Gastroesophageal sphincter (tissue), 4 donors: ENCODE data around the gene MTMR10. TPM values are rescaled to one million over a fixed set of nuclear protein-coding genes. Genes with fewer than 3 reads are reported as not detected.

Experiments used
- ATAC-seq: fragments of 150-250 bp; one replicate; pipeline ENCODE4 v1.9.1; 2016; ENCODE audit warnings: mild to moderate bottlenecking, moderate library complexity
- H3K27ac ChIP-seq, 4 donors: fragments of 200-600 bp; sonication (generic) in 3 of 4; 1 replicate in 3 of 4; 2 replicates in 1 of 4; pipeline ENCODE4 v1.5.1; 2016 to 2019
- H3K27me3 ChIP-seq: fragments of 200-600 bp; sonication (generic); one replicate; pipeline ENCODE4 v1.5.1; 2019
- H3K36me3 ChIP-seq, 2 donors: fragments of 200-600 bp; sonication (generic); one replicate each; pipeline ENCODE4 v1.5.1; 2019; ENCODE audit warnings: control low read depth in 1 of 2
- H3K4me1 ChIP-seq, 3 donors: fragments of 200-600 bp; sonication (generic); 1 replicate in 2 of 3; 2 replicates in 1 of 3; pipeline ENCODE4 v1.5.1; 2016 to 2019; ENCODE audit warnings: control low read depth in 2 of 3
- H3K4me3 ChIP-seq, 2 donors: fragments of 200-600 bp; sonication (generic); one replicate each; pipeline ENCODE4 v1.5.1; 2019; ENCODE audit warnings: mild to moderate bottlenecking in 1 of 2, moderate library complexity in 1 of 2
- H3K9me3 ChIP-seq, 3 donors: fragments of 200-600 bp; sonication (generic); one replicate each; pipeline ENCODE4 v1.5.1; 2017 to 2019; ENCODE audit warnings: control low read depth in 2 of 3
- CTCF ChIP-seq, 4 experiments: fragments of 200-600 bp in 2 of 4; fragments of 450-650 bp in 2 of 4; sonication (generic) in 1 of 4; IDR thresholded peaks; one replicate each; pipeline ENCODE4 v1.5.1; 2017 to 2019; ENCODE audit warnings: antibody characterized with exemption in 4 of 4, mild to moderate bottlenecking in 2 of 4, moderate library complexity in 2 of 4
- EP300 ChIP-seq: sonication (generic); formaldehyde crosslinking; IDR thresholded peaks from one replicate; pipeline ENCODE4 v1.6.1; 2017; ENCODE audit warnings: antibody characterized with exemption, mild to moderate bottlenecking
- POLR2A ChIP-seq, 2 donors: fragments of 450-650 bp; IDR thresholded peaks; one replicate each; pipeline ENCODE4 v1.6.1; 2017; ENCODE audit warnings: antibody characterized with exemption in 2 of 2, mild to moderate bottlenecking in 2 of 2, moderate library complexity in 1 of 2
- POLR2AphosphoS5 ChIP-seq: sonication (generic); formaldehyde crosslinking; IDR thresholded peaks from one replicate; pipeline ENCODE4 v1.6.1; 2017; ENCODE audit warnings: antibody characterized with exemption
- WGBS, 2 donors: methylation state at CpG; one replicate each; pipeline ENCODE4 v1.1.5; 2018; ENCODE audit warnings: low coverage in 1 of 2; 5-methylcytosine and 5-hydroxymethylcytosine counted together
- total RNA-seq, 4 donors: library from RNA; depleted of rRNA; stranded (reverse); fragments of >200 nt; gene quantifications; one replicate each; pipeline ENCODE4 v1.1.0, GENCODE V29; 2016

Gene MTMR10
- total RNA-seq, 4 donors from 2014 or later, result 25.4 to 35.0 (median 32.4) TPM

DNA sequence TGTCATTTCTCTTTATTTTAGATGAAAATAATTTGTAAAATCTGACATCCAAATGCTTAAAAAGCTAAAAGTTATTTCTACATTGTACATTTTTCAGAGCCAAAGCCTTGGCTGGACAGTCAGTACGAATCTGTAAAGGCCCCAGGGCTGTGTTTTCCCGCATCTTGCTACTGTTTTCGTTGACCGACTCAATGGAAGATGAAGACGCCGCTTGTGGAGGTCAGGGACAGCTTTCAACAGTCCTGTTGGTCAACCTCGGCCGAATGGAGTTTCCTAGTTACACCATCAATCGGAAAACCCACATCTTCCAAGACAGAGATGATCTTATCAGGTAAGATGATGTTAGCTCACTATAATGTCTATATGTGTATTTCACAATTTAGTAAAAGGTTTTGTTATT, 77.7 kb downstream of the MTMR10 start:
- no peak overlapping the region for H3K4me3 ChIP-seq
- WGBS, 2 donors, result 92 to 100% methylated on average over 9 of the region's 9 CpGs
- H3K27me3 ChIP-seq, result no peaks in the 10 kb centered on the region
- no peaks in the 10 kb centered on the region for H3K4me1 ChIP-seq
- TF ChIP-seq POLR2A (IDR thresholded peaks at IDR 0.05) (no peak), CTCF (IDR thresholded peaks at IDR 0.05) (no peak), EP300 (no peak), POLR2AphosphoS5 (no peak)
- no peak overlapping the region for H3K27ac ChIP-seq
- ATAC-seq, result no peak
- H3K9me3 ChIP-seq, result no peaks in the 10 kb centered on the region
- peaks cover 0 to 96% of the 10 kb centered on the region in 2 donors for H3K36me3 ChIP-seq

DNA sequence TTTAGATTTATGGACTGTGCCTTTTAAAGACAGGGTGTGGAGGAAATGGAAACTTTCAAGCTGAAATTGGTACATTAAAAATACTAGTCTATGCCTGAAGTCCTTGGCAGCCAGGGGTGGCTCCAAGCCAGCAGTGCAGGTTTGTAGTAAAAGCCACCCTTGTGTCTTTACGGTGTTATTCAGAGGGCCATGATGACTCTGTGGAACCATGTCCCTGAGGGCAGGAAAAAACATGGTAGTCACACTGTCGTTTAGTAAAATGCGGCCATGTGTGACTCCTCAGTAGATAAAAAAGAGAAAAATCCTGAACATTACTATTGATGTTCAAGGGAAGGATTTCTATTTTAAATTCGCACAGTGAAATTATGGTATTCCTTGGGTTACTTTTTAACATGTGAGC, 85.1 kb downstream of the MTMR10 start:
- no peak overlapping the region for H3K4me3 ChIP-seq
- ATAC-seq, result no peak
- peaks cover 0 to 39% (median 6%) of the 10 kb centered on the region in 3 donors for H3K4me1 ChIP-seq
- H3K27ac ChIP-seq, result no peak overlapping the region
- peaks cover 0 to 32% of the 10 kb centered on the region in 2 donors for H3K36me3 ChIP-seq
- no peaks in the 10 kb centered on the region for H3K9me3 ChIP-seq
- TF ChIP-seq EP300 (no peak), CTCF (IDR thresholded peaks at IDR 0.05) (no peak), POLR2AphosphoS5 (no peak), POLR2A (IDR thresholded peaks at IDR 0.05) (no peak)
- 72 to 77% methylated on average over 3 to 4 of the region's 4 CpGs for WGBS, 2 donors
- no peaks in the 10 kb centered on the region for H3K27me3 ChIP-seq

DNA sequence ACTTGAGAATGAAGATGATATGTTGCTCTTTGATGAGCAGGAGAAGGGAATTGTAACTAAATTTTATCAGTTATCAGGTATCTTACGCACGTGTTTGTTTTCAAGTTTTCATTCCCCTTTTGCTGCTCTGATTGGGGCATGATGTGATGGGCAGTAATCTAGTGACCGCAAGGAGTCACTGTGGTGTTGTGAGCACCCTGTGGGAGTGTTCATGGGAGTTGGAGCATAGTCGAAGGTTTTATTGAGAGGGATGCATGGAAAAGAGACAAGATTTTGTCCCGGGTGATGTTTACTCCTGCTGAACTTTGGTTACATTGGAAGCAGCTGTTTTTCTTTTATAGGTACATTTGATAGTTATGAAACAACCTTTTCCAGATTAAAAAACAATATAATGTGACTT, 85.6 kb downstream of the MTMR10 start:
- Histone ChIP-seq H3K4me3 (no peak overlapping the region), H3K27me3 (no peaks in the 10 kb centered on the region), H3K9me3 (no peaks in the 10 kb centered on the region), H3K27ac (no peak overlapping the region), H3K4me1 (peaks cover 0 to 39% (median 6%) of the 10 kb centered on the region in 3 donors), H3K36me3 (peaks cover 0 to 27% of the 10 kb centered on the region in 2 donors)
- ATAC-seq, result no peak
- 77 to 87% methylated on average over 4 to 5 of the region's 5 CpGs for WGBS, 2 donors
- TF ChIP-seq POLR2A (IDR thresholded peaks at IDR 0.05) (no peak), EP300 (no peak), POLR2AphosphoS5 (no peak), CTCF (IDR thresholded peaks at IDR 0.05) (no peak)

DNA sequence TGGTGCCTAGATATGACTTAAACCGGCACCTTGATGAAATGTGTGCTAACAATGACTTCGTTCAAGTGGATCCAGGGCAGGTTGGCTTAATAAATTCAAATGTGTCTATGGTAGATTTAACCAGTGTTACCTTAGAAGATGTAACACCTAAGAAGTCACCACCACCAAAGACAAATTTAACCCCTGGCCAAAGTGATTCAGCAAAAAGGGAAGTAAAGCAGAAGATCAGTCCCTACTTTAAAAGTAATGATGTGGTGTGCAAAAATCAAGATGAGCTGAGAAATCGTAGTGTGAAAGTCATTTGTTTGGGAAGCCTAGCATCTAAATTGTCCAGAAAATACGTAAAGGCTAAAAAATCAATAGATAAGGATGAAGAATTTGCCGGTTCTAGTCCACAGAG, 86.6 kb downstream of the MTMR10 start:
- Histone ChIP-seq H3K4me3 (peak overlapping the region in 1 of 2 donors; percentile 61), H3K27ac (no peak overlapping the region), H3K9me3 (no peaks in the 10 kb centered on the region), H3K27me3 (no peaks in the 10 kb centered on the region), H3K4me1 (peaks cover 0 to 39% (median 6%) of the 10 kb centered on the region in 3 donors), H3K36me3 (peaks cover 0 to 18% of the 10 kb centered on the region in 2 donors)
- TF ChIP-seq EP300, result no peak
- no peak for TF ChIP-seq POLR2AphosphoS5
- no peak for TF ChIP-seq POLR2A (IDR thresholded peaks at IDR 0.05)
- TF ChIP-seq CTCF (IDR thresholded peaks at IDR 0.05), result no peak
- WGBS, 2 donors, result 91 to 95% methylated on average over 4 to 5 of the region's 5 CpGs
- ATAC-seq, result no peak

GRCh38 chr15:30903497-30904187, 87.8 kb downstream of the MTMR10 start, which contains the start of gene FAN1:
TSS of gene FAN1 (plus strand) at chr15:30903915. CDS start at chr15:30904664, 749 bp downstream.
- TF ChIP-seq EP300 (no peak), CTCF (IDR thresholded peaks at IDR 0.05) (peak in 1 of 4 experiments; percentile 23), POLR2AphosphoS5 (peak; percentile 72), POLR2A (IDR thresholded peaks at IDR 0.05) (peak; percentile 44 to 52)
- Histone ChIP-seq H3K27ac (peak within 1 kb of the TSS; percentile 26 to 89 (median 74)), H3K36me3 (peaks cover 0 to 6% of the 10 kb centered on the region in 2 donors), H3K9me3 (no peaks in the 10 kb centered on the region), H3K4me1 (peaks cover 0 to 39% (median 6%) of the 10 kb centered on the region in 3 donors), H3K4me3 (peak within 1 kb of the TSS; percentile 61 to 80), H3K27me3 (no peaks in the 10 kb centered on the region)
- ATAC-seq, result peak; percentile 96
- WGBS, 2 donors, result 1% methylated on average over 19 of the region's 65 CpGs; no CpG with 5 or more reads in 1 of the 2 donors
